Gastrocnemius medialis (tissue), 4 donors: Measurements from ENCODE around the gene DENND5B.

Source experiments
- CTCF ChIP-seq, 5 experiments: fragments of 450-650 bp in 3 of 5; fragments of 200-600 bp in 2 of 5; sonication (generic) in 2 of 5; IDR thresholded peaks in 4 of 5; conservative IDR thresholded peaks in 1 of 5; 1 replicate in 4 of 5; 2 replicates in 1 of 5; pipeline ENCODE4 v1.5.1; 2016 to 2019; ENCODE audit warnings: antibody characterized with exemption in 5 of 5, mild to moderate bottlenecking in 3 of 5, moderate library complexity in 3 of 5
- POLR2A ChIP-seq, 2 donors: fragments of 450-650 bp; IDR thresholded peaks; one replicate each; pipeline ENCODE4 v1.6.1; 2017; ENCODE audit warnings: antibody characterized with exemption in 2 of 2, mild to moderate bottlenecking in 2 of 2, moderate library complexity in 2 of 2

- no peak for TF ChIP-seq CTCF (IDR thresholded peaks at IDR 0.05 in 4 of 5, conservative IDR thresholded peaks at IDR 0.05 in 1 of 5)
- TF ChIP-seq POLR2A (IDR thresholded peaks at IDR 0.05) = no peak
These were observed 505 bp upstream of the DENND5B start for GRCh38 chr12:31591380-31591901.
